Endothelial cell of umbilical vein (primary cell): ENCODE results near the gene SLC18B1. TPM values are rescaled to one million over a fixed set of nuclear protein-coding genes. Genes with fewer than 3 reads are reported as not detected.

Experiments
- BruUV-seq: library from RNA; stranded (reverse); fragments of 400-500 nt; replicated peaks from 2 replicates; lab custom pipeline; 2021; lab: Mats Ljungman, UMichigan
- CTCF ChIA-PET: fragments of 300-600, 350-600 bp; sonication (Branson Sonifier 250); formaldehyde crosslinking; loops from one replicate; lab custom pipeline; 2021; ENCODE audit warnings: antibody characterized with exemption, inconsistent platforms; lab: Charles Lee
- POLR2A ChIA-PET: fragments of 300-600, 350-600 bp; sonication (Branson Sonifier 250); formaldehyde crosslinking; loops from one replicate; lab custom pipeline; 2021; ENCODE audit warnings: antibody characterized with exemption, inconsistent platforms; lab: Charles Lee
- DNase-seq: peaks from one replicate; pipeline ENCODE4 v3.0.0-alpha.2; 2011; ENCODE audit warnings: low read depth, low spot score
- FAIRE-seq: peaks from 2 replicates; lab custom pipeline; 2011; peaks lifted over from hg19 to GRCh38; lab: Jason Lieb, UNC
- H2AFZ ChIP-seq: 2 replicates; pipeline ENCODE4 v1.6.0; 2012; ENCODE audit warnings: low read depth, low read length, control low read depth, inconsistent platforms
- H3K27ac ChIP-seq: 2 replicates; pipeline ENCODE4 v1.5.1; 2011; ENCODE audit warnings: low read depth, mild to moderate bottlenecking, control low read depth, low read length, moderate library complexity; ENCODE audit not compliant: insufficient read depth
- H3K27me3 ChIP-seq, 2 experiments: 2 replicates each; pipeline versions ENCODE4 v1.6.0 to v1.6.1; 2011; ENCODE audit warnings: low read length in 2 of 2, mixed read lengths in 1 of 2; ENCODE audit not compliant: control insufficient read depth in 2 of 2, insufficient read depth in 2 of 2
- H3K36me3 ChIP-seq, 2 experiments: 2 replicates in 1 of 2; 3 replicates in 1 of 2; pipeline ENCODE4 v1.5.1; 2011; ENCODE audit warnings: low read length in 2 of 2, mild to moderate bottlenecking in 1 of 2, moderate library complexity in 1 of 2; ENCODE audit not compliant: control insufficient read depth in 2 of 2, insufficient read depth in 2 of 2; ENCODE audit errors: extremely low read depth in 1 of 2
- H3K4me1 ChIP-seq: 3 replicates; pipeline ENCODE4 v1.5.1; 2011; ENCODE audit warnings: mild to moderate bottlenecking, low read length; ENCODE audit not compliant: control insufficient read depth, insufficient read depth; ENCODE audit errors: extremely low read depth
- H3K4me2 ChIP-seq: 2 replicates; pipeline ENCODE4 v1.6.1; 2011; ENCODE audit warnings: low read length, control low read depth, mixed read lengths; ENCODE audit not compliant: insufficient read depth
- H3K4me3 ChIP-seq, 3 experiments: fragments of 200-600 bp in 1 of 3; sonication (generic), shearing (Covaris generic) in 1 of 3; replicated peaks in 1 of 3; 2 replicates each; pipeline ENCODE4 v1.5.1; 2011 to 2016; ENCODE audit warnings: control low read depth in 3 of 3, low read length in 3 of 3, mild to moderate bottlenecking in 2 of 3, inconsistent platforms in 1 of 3, low read depth in 1 of 3, moderate library complexity in 1 of 3; ENCODE audit not compliant: insufficient read depth in 1 of 3
- H3K79me2 ChIP-seq: 2 replicates; pipeline ENCODE4 v1.6.0; 2012; ENCODE audit warnings: low read length, inconsistent platforms; ENCODE audit not compliant: control insufficient read depth, insufficient read depth
- H3K9ac ChIP-seq: replicated peaks from 2 replicates; pipeline ENCODE3; 2011; ENCODE audit warnings: low read length, control low read depth; ENCODE audit not compliant: insufficient read depth; ENCODE audit errors: extremely low read depth
- H3K9me1 ChIP-seq: replicated peaks from 3 replicates; pipeline ENCODE4 v1.6.0; 2011; ENCODE audit warnings: mild to moderate bottlenecking, low read length; ENCODE audit not compliant: control insufficient read depth, insufficient read depth; ENCODE audit errors: extremely low read depth
- H3K9me3 ChIP-seq: replicated peaks from 2 replicates; pipeline ENCODE4 v1.5.1; 2012; ENCODE audit warnings: low read length, inconsistent platforms; ENCODE audit not compliant: control insufficient read depth, insufficient read depth
- H4K20me1 ChIP-seq: replicated peaks from 2 replicates; pipeline ENCODE3; 2011; ENCODE audit warnings: mild to moderate bottlenecking, low read length; ENCODE audit not compliant: control insufficient read depth, insufficient read depth; ENCODE audit errors: extremely low read depth
- CTCF ChIP-seq, 2 donors: IDR thresholded peaks; 1 replicate in 1 of 2; 2 replicates in 1 of 2; pipeline ENCODE4 v1.5.1; 2011; ENCODE audit warnings: low read length in 2 of 2, mild to moderate bottlenecking in 2 of 2, moderate library complexity in 2 of 2, control low read depth in 1 of 2, inconsistent platforms in 1 of 2, low read depth in 1 of 2; ENCODE audit not compliant: insufficient read depth in 1 of 2; ENCODE audit errors: extremely low read depth in 1 of 2
- GATA2 ChIP-seq: IDR thresholded peaks from 2 replicates; pipeline ENCODE4 v1.7.0; 2011; ENCODE audit warnings: low read depth, mild to moderate bottlenecking, moderate library complexity, mixed read lengths, low read length; ENCODE audit not compliant: insufficient read length, insufficient read depth
- JUN ChIP-seq: IDR thresholded peaks from 2 replicates; pipeline ENCODE4 v1.6.1; 2011; ENCODE audit warnings: borderline replicate concordance, low read depth; ENCODE audit not compliant: insufficient read length, insufficient read depth
- MAX ChIP-seq: IDR thresholded peaks from 2 replicates; pipeline ENCODE4 v1.6.1; 2011; ENCODE audit not compliant: insufficient read depth, insufficient read length
- MYC ChIP-seq: IDR thresholded peaks from one replicate; pipeline ENCODE4 v1.6.1; 2011; ENCODE audit warnings: mild to moderate bottlenecking, low read depth, low read length
- POLR2A ChIP-seq: IDR thresholded peaks from 2 replicates; pipeline ENCODE4 v1.6.1; 2012; ENCODE audit warnings: low read depth, mild to moderate bottlenecking, control low read depth, low read length
- dilution Hi-C: fragments of 300-500 bp; cut with MboI; formaldehyde crosslinking; loops from one replicate; pipeline ENCODE4 v1.15.0; 2019; ENCODE audit warnings: low sequenced_read_pairs; ENCODE audit not compliant: extremely low pct_ligation_motif_present
- intact Hi-C: fragments of 100-400 bp; cut with micrococcal nuclease; formaldehyde crosslinking; loops from one replicate; pipeline ENCODE4 v1.10.0; 2022
- polyA plus RNA-seq, 4 experiments: library from polyadenylated mRNA; depleted of rRNA in 3 of 4; stranded (reverse) in 3 of 4; unstranded in 1 of 4; fragments of >200 nt; gene quantifications; 2 replicates each; pipeline versions ENCODE4 v1.2.1 to v1.2.3, GENCODE V29; 2011 to 2012; ENCODE audit warnings: missing spikeins in 1 of 4
- total RNA-seq: library from RNA; stranded (reverse); gene quantifications from 2 replicates; pipeline ENCODE4 v1.2.3, GENCODE V29; 2021

SLC18B1 gene
- total and polyA plus RNA-seq, 2 donors (not counting 3 experiments of a cell fraction or from before 2014, with no cell fraction given): 8.4 to 9.2 TPM

- no peak overlapping the region for H2AFZ ChIP-seq
- no peaks in the 10 kb centered on the region for H3K9me3 ChIP-seq
- H3K79me2 ChIP-seq: no peaks in the 10 kb centered on the region
- no peaks in the 10 kb centered on the region for H4K20me1 ChIP-seq
- BruUV-seq: no TSS peak
- H3K27ac ChIP-seq: no peak overlapping the region
- FAIRE-seq (no peak), DNase-seq (no peak)
- TF ChIP-seq MYC (no peak), JUN (no peak), MAX (no peak), GATA2 (no peak), POLR2A (no peak), CTCF (IDR thresholded peaks at IDR 0.05; ENCODE audit: extremely low read depth in 1 of 2, insufficient read depth in 1 of 2, low read depth in 1 of 2, low read length in 2 of 2) (no peak)
- ChIA-PET CTCF (interaction anchor here (1.0 to 1.1 kb wide), 3 partner anchors 14 to 79 kb away, joined by 3 read pairs; no protein-coding TSS in a partner anchor), POLR2A (no interaction called here)
- H3K27me3 ChIP-seq: no peaks in the 10 kb centered on the region
- H3K9ac ChIP-seq: no peak overlapping the region
- no peaks in the 10 kb centered on the region for H3K36me3 ChIP-seq
- H3K4me1 ChIP-seq: no peaks in the 10 kb centered on the region
- no peak overlapping the region for H3K4me3 ChIP-seq
- no peaks in the 10 kb centered on the region for H3K9me1 ChIP-seq
- H3K4me2 ChIP-seq: no peak overlapping the region
- intact Hi-C loops: no loop called here
- dilution Hi-C loops: no loop called here
Observed at GRCh38 chr6:132749111-132749510, 49.3 kb downstream of the SLC18B1 start.
